ENCODE measurements around the gene KLHL28.

Gene KLHL28

GRCh38 chr14:44989497-44990440, 28.0 kb upstream of the KLHL28 start:
- H3K4me3 ChIP-seq (ENCODE audit: low read depth, low read length): no peak overlapping the region
- no peak for DNase-seq (ENCODE audit: low read depth)
- in situ Hi-C loops (cut with HindIII; ENCODE audit: low sequenced_read_pairs): no loop called here
- no peak for TF ChIP-seq CTCF (IDR thresholded peaks at IDR 0.05; ENCODE audit: low read depth, low read length, missing control alignments)

GRCh38 chr14:44988694-44989093, 26.9 kb upstream of the KLHL28 start:
- no peak overlapping the region for H3K4me3 ChIP-seq (ENCODE audit: low read depth, low read length)
- in situ Hi-C loops (cut with HindIII; ENCODE audit: low sequenced_read_pairs): no loop called here
- no peak for DNase-seq (ENCODE audit: low read depth)
- TF ChIP-seq CTCF (IDR thresholded peaks at IDR 0.05; ENCODE audit: low read depth, low read length, missing control alignments): no peak

GRCh38 chr14:44982594-44982993, 20.8 kb upstream of the KLHL28 start:
- in situ Hi-C loops (cut with HindIII; ENCODE audit: low sequenced_read_pairs): no loop called here
- no peak for TF ChIP-seq CTCF (IDR thresholded peaks at IDR 0.05; ENCODE audit: low read depth, low read length, missing control alignments)
- no peak overlapping the region for H3K4me3 ChIP-seq (ENCODE audit: low read depth, low read length)
- DNase-seq (ENCODE audit: low read depth): no peak

- in situ Hi-C loops (cut with HindIII; ENCODE audit: low sequenced_read_pairs): no loop called here
- no peak for TF ChIP-seq CTCF (IDR thresholded peaks at IDR 0.05; ENCODE audit: low read depth, low read length, missing control alignments)
- H3K4me3 ChIP-seq (ENCODE audit: low read depth, low read length): no peak overlapping the region
- no peak for DNase-seq (ENCODE audit: low read depth)
Observed at GRCh38 chr14:44981198-44981597, 19.5 kb upstream of the KLHL28 start.

- DNase-seq (ENCODE audit: low read depth): no peak
- TF ChIP-seq CTCF (IDR thresholded peaks at IDR 0.05; ENCODE audit: low read depth, low read length, missing control alignments): no peak
- in situ Hi-C loops (cut with HindIII; ENCODE audit: low sequenced_read_pairs): no loop called here
- H3K4me3 ChIP-seq (ENCODE audit: low read depth, low read length): no peak overlapping the region
Observed at GRCh38 chr14:44979740-44980356, 18.1 kb upstream of the KLHL28 start.

GRCh38 chr14:44979273-44979672, 17.5 kb upstream of the KLHL28 start:
- TF ChIP-seq CTCF (IDR thresholded peaks at IDR 0.05; ENCODE audit: low read depth, low read length, missing control alignments): no peak
- DNase-seq (ENCODE audit: low read depth): no peak
- in situ Hi-C loops (cut with HindIII; ENCODE audit: low sequenced_read_pairs): no loop called here
- no peak overlapping the region for H3K4me3 ChIP-seq (ENCODE audit: low read depth, low read length)
